HepG2 (cell line): Measurements from ENCODE around the gene NIN. TPM values are rescaled to one million over a fixed set of nuclear protein-coding genes. Genes with fewer than 3 reads are reported as not detected.
A peak's percentile ranks its signal among the peaks of the same experiment; 100 is the strongest.

ENCODE experiments used
- CEBPB ChIP-seq: IDR thresholded peaks from 2 replicates; pipeline ENCODE4 v1.6.1; 2011; ENCODE audit warnings: low read depth, low read length, improper control_type of control experiment, borderline replicate concordance
- GATAD2A ChIP-seq: IDR thresholded peaks from 2 replicates; pipeline ENCODE4 v1.6.1; 2016
- MAFK ChIP-seq, 2 experiments: IDR thresholded peaks in 1 of 2; conservative IDR thresholded peaks in 1 of 2; 2 replicates each; pipeline ENCODE4 v1.6.1; 2011; ENCODE audit warnings: improper control_type of control experiment in 2 of 2, low read length in 2 of 2
- MIXL1 ChIP-seq: IDR thresholded peaks from 2 replicates; pipeline ENCODE4 v1.6.1; 2016
- MXD4 ChIP-seq: IDR thresholded peaks from 2 replicates; pipeline ENCODE4 v1.6.1; 2016; ENCODE audit warnings: mild to moderate bottlenecking, missing biosample characterization, missing genetic modification reagents
- NCOA2 ChIP-seq: sonication (generic); formaldehyde crosslinking; IDR thresholded peaks from 2 replicates; pipeline ENCODE4 v1.8.0; 2022; ENCODE audit warnings: inconsistent platforms
- POLR2A ChIP-seq, 2 experiments: IDR thresholded peaks; 2 replicates each; pipeline ENCODE4 v1.6.1; 2011; ENCODE audit warnings: low read depth in 2 of 2, low read length in 2 of 2, mild to moderate bottlenecking in 1 of 2, moderate library complexity in 1 of 2; ENCODE audit not compliant: insufficient read depth in 1 of 2
- RBM22 ChIP-seq: fragments of 200-400 bp; formaldehyde crosslinking; optimal IDR thresholded peaks from 2 replicates; pipeline ENCODE3; 2017; ENCODE audit warnings: mild to moderate bottlenecking, low read length, moderate library complexity
- STAG1 ChIP-seq: sonication (generic); formaldehyde crosslinking; IDR thresholded peaks from 2 replicates; pipeline ENCODE4 v1.4.0; 2020; ENCODE audit warnings: missing genetic modification reagents
- TARDBP ChIP-seq: sonication (generic); formaldehyde crosslinking; IDR thresholded peaks from 2 replicates; pipeline ENCODE4 v1.8.0; 2022; ENCODE audit warnings: mild to moderate bottlenecking, missing genetic modification reagents
- ZNF501 ChIP-seq: sonication (generic); formaldehyde crosslinking; IDR thresholded peaks from 2 replicates; pipeline ENCODE4 v1.5.1; 2020; ENCODE audit warnings: mild to moderate bottlenecking, moderate library complexity, missing genetic modification reagents
- ZNF558 ChIP-seq: sonication (generic); formaldehyde crosslinking; IDR thresholded peaks from 2 replicates; pipeline ENCODE4 v1.9.0; 2022; ENCODE audit warnings: mild to moderate bottlenecking, missing genetic modification reagents, borderline replicate concordance
- ZNF7 ChIP-seq: IDR thresholded peaks from 2 replicates; pipeline ENCODE4 v1.6.1; 2016; ENCODE audit warnings: missing biosample characterization, missing genetic modification reagents
- polyA plus RNA-seq, 8 experiments: library from polyadenylated mRNA; depleted of rRNA in 3 of 8; stranded (reverse) in 7 of 8; unstranded in 1 of 8; fragments of >200 nt; fragmentation: Illumina TruSeq in 4 of 8; extraction: Trizol in 4 of 8; gene quantifications; 2 replicates each; pipeline versions ENCODE4 v1.2.1 to v1.2.3, GENCODE V29; 2011 to 2016; ENCODE audit warnings: low read depth in 4 of 8, missing spikeins in 1 of 8, mixed read lengths in 1 of 8; ENCODE audit not compliant: insufficient read depth in 1 of 8
- total RNA-seq, 5 experiments: library from RNA; depleted of rRNA; stranded (reverse); fragments of >200 nt; fragmentation: Illumina TruSeq; extraction: Trizol; gene quantifications; 2 replicates each; pipeline ENCODE4 v1.2.3, GENCODE V29; 2016; ENCODE audit warnings: low read depth in 1 of 5
- TF ChIP-seq, protein P1 (sequence below): IDR thresholded peaks from 2 replicates; pipeline ENCODE4 v1.6.1; 2016; ENCODE audit warnings: low read depth, missing genetic modification reagents, missing compliant biosample characterization
- TF ChIP-seq, protein P2 (sequence below): IDR thresholded peaks from 2 replicates; pipeline ENCODE4 v1.6.1; 2012; ENCODE audit warnings: low read length, improper control_type of control experiment
- TF ChIP-seq, protein P3 (sequence below): fragments of 450-650 bp; IDR thresholded peaks from 2 replicates; pipeline ENCODE4 v1.6.1; 2016
- TF ChIP-seq, protein P4 (sequence below): sonication (generic); formaldehyde crosslinking; IDR thresholded peaks from 2 replicates; pipeline ENCODE4 v1.4.0; 2020; ENCODE audit warnings: missing genetic modification reagents, borderline replicate concordance

NIN gene
- total and polyA plus RNA-seq, 2 of the 13 experiments (the other 11 are each of a cell fraction or from before 2014, with no cell fraction given) = 2.8 to 9.7 TPM

- TF ChIP-seq POLR2A (IDR thresholded peaks at IDR 0.05; ENCODE audit: insufficient read depth in 1 of 2, low read depth in 2 of 2, low read length in 2 of 2) (no peak), RBM22 (no peak), STAG1 (CRISPR knock-in tag) (no peak), ZNF558 (no peak), MAFK (conservative IDR thresholded peaks at IDR 0.05 in 1 of 2, IDR thresholded peaks at IDR 0.05 in 1 of 2; ENCODE audit: low read length in 2 of 2) (no peak), GATAD2A (CRISPR knock-in tag) (peak; percentile 82), CEBPB (peak; percentile 44; the same call in 1 of the 2 replicates), TARDBP (CRISPR knock-in tag) (no peak), MXD4 (no peak), MIXL1 (peak; percentile 54; the same call in 1 of the 2 replicates), NCOA2 (peak; percentile 78), ZNF501 (no peak), ZNF7 (no peak)
- TF ChIP-seq, protein P1, sequence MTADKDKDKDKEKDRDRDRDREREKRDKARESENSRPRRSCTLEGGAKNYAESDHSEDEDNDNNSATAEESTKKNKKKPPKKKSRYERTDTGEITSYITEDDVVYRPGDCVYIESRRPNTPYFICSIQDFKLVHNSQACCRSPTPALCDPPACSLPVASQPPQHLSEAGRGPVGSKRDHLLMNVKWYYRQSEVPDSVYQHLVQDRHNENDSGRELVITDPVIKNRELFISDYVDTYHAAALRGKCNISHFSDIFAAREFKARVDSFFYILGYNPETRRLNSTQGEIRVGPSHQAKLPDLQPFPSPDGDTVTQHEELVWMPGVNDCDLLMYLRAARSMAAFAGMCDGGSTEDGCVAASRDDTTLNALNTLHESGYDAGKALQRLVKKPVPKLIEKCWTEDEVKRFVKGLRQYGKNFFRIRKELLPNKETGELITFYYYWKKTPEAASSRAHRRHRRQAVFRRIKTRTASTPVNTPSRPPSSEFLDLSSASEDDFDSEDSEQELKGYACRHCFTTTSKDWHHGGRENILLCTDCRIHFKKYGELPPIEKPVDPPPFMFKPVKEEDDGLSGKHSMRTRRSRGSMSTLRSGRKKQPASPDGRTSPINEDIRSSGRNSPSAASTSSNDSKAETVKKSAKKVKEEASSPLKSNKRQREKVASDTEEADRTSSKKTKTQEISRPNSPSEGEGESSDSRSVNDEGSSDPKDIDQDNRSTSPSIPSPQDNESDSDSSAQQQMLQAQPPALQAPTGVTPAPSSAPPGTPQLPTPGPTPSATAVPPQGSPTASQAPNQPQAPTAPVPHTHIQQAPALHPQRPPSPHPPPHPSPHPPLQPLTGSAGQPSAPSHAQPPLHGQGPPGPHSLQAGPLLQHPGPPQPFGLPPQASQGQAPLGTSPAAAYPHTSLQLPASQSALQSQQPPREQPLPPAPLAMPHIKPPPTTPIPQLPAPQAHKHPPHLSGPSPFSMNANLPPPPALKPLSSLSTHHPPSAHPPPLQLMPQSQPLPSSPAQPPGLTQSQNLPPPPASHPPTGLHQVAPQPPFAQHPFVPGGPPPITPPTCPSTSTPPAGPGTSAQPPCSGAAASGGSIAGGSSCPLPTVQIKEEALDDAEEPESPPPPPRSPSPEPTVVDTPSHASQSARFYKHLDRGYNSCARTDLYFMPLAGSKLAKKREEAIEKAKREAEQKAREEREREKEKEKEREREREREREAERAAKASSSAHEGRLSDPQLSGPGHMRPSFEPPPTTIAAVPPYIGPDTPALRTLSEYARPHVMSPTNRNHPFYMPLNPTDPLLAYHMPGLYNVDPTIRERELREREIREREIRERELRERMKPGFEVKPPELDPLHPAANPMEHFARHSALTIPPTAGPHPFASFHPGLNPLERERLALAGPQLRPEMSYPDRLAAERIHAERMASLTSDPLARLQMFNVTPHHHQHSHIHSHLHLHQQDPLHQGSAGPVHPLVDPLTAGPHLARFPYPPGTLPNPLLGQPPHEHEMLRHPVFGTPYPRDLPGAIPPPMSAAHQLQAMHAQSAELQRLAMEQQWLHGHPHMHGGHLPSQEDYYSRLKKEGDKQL (CRISPR knock-in tag) = peak; percentile 55; the same call in 1 of the 2 replicates
- TF ChIP-seq, protein P2, sequence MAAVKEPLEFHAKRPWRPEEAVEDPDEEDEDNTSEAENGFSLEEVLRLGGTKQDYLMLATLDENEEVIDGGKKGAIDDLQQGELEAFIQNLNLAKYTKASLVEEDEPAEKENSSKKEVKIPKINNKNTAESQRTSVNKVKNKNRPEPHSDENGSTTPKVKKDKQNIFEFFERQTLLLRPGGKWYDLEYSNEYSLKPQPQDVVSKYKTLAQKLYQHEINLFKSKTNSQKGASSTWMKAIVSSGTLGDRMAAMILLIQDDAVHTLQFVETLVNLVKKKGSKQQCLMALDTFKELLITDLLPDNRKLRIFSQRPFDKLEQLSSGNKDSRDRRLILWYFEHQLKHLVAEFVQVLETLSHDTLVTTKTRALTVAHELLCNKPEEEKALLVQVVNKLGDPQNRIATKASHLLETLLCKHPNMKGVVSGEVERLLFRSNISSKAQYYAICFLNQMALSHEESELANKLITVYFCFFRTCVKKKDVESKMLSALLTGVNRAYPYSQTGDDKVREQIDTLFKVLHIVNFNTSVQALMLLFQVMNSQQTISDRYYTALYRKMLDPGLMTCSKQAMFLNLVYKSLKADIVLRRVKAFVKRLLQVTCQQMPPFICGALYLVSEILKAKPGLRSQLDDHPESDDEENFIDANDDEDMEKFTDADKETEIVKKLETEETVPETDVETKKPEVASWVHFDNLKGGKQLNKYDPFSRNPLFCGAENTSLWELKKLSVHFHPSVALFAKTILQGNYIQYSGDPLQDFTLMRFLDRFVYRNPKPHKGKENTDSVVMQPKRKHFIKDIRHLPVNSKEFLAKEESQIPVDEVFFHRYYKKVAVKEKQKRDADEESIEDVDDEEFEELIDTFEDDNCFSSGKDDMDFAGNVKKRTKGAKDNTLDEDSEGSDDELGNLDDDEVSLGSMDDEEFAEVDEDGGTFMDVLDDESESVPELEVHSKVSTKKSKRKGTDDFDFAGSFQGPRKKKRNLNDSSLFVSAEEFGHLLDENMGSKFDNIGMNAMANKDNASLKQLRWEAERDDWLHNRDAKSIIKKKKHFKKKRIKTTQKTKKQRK = no peak
- TF ChIP-seq, protein P3, sequence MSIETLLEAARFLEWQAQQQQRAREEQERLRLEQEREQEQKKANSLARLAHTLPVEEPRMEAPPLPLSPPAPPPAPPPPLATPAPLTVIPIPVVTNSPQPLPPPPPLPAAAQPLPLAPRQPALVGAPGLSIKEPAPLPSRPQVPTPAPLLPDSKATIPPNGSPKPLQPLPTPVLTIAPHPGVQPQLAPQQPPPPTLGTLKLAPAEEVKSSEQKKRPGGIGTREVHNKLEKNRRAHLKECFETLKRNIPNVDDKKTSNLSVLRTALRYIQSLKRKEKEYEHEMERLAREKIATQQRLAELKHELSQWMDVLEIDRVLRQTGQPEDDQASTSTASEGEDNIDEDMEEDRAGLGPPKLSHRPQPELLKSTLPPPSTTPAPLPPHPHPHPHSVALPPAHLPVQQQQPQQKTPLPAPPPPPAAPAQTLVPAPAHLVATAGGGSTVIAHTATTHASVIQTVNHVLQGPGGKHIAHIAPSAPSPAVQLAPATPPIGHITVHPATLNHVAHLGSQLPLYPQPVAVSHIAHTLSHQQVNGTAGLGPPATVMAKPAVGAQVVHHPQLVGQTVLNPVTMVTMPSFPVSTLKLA = no peak
- TF ChIP-seq, protein P4, sequence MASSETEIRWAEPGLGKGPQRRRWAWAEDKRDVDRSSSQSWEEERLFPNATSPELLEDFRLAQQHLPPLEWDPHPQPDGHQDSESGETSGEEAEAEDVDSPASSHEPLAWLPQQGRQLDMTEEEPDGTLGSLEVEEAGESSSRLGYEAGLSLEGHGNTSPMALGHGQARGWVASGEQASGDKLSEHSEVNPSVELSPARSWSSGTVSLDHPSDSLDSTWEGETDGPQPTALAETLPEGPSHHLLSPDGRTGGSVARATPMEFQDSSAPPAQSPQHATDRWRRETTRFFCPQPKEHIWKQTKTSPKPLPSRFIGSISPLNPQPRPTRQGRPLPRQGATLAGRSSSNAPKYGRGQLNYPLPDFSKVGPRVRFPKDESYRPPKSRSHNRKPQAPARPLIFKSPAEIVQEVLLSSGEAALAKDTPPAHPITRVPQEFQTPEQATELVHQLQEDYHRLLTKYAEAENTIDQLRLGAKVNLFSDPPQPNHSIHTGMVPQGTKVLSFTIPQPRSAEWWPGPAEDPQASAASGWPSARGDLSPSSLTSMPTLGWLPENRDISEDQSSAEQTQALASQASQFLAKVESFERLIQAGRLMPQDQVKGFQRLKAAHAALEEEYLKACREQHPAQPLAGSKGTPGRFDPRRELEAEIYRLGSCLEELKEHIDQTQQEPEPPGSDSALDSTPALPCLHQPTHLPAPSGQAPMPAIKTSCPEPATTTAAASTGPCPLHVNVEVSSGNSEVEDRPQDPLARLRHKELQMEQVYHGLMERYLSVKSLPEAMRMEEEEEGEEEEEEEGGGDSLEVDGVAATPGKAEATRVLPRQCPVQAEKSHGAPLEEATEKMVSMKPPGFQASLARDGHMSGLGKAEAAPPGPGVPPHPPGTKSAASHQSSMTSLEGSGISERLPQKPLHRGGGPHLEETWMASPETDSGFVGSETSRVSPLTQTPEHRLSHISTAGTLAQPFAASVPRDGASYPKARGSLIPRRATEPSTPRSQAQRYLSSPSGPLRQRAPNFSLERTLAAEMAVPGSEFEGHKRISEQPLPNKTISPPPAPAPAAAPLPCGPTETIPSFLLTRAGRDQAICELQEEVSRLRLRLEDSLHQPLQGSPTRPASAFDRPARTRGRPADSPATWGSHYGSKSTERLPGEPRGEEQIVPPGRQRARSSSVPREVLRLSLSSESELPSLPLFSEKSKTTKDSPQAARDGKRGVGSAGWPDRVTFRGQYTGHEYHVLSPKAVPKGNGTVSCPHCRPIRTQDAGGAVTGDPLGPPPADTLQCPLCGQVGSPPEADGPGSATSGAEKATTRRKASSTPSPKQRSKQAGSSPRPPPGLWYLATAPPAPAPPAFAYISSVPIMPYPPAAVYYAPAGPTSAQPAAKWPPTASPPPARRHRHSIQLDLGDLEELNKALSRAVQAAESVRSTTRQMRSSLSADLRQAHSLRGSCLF (CRISPR knock-in tag) = no peak
Observed at GRCh38 chr14:50839048-50839447, 8.1 kb upstream of the NIN start (continued).
